ENCODE measurements around the gene RPSA. TPM values are rescaled to one million over a fixed set of nuclear protein-coding genes. Genes with fewer than 3 reads are reported as not detected.

RPSA gene
- polyA plus RNA-seq, 1 donor (not counting 4 experiments of a cell fraction or from before 2014, with no cell fraction given), result 3,195 TPM

DNA sequence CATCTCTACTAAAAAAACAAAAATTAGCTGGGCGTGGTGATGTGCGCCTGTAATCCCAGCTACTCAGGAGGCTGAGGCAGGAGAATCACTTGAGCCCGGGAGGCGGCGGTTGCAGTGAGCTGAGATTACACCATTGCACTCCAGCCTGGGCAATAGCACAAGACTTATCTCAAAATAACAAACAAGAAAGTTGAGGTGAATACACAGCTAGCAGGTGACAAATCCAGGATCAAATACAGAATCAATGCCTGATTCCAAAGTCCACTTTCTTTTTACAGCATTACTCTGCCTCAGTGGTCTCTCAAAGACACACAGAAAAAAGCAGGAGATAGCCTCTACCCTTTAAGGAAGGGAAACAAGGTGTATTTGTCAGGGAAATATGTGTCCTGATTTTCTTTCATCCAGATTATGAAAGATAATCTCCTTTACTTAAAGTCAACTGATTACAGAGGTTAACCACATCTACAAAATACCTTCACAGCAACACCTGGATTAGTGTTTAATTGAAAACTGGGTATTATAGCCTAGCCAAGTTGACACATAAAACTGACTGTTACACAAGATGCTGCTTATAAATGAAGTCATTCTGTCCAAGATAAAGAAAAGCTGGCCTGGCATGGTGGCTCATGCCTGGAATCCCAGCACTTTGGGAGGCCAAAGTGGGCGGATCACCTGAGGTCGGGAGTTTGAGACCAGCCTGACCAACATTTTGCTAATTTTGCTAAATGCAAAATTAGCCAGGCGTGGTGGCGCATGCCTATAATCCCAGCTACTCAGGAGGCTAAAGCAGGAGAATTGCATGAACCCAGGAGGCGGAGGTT, 27.4 kb upstream of the RPSA start:
- H3K4me1 ChIP-seq (ENCODE audit: control insufficient read depth, extremely low read depth, insufficient read depth, low read length), result peaks cover 4% of the 10 kb centered on the region
- no peaks in the 10 kb centered on the region for H3K9me3 ChIP-seq (ENCODE audit: control insufficient read depth, low read depth, low read length)
- dilution Hi-C loops (cut with MboI; ENCODE audit: extremely low pct_ligation_motif_present, low sequenced_read_pairs), result no loop called here
- TF ChIP-seq EZH2 (IDR thresholded peaks at IDR 0.05; ENCODE audit: low read length), result no peak
- TF ChIP-seq, protein P1, sequence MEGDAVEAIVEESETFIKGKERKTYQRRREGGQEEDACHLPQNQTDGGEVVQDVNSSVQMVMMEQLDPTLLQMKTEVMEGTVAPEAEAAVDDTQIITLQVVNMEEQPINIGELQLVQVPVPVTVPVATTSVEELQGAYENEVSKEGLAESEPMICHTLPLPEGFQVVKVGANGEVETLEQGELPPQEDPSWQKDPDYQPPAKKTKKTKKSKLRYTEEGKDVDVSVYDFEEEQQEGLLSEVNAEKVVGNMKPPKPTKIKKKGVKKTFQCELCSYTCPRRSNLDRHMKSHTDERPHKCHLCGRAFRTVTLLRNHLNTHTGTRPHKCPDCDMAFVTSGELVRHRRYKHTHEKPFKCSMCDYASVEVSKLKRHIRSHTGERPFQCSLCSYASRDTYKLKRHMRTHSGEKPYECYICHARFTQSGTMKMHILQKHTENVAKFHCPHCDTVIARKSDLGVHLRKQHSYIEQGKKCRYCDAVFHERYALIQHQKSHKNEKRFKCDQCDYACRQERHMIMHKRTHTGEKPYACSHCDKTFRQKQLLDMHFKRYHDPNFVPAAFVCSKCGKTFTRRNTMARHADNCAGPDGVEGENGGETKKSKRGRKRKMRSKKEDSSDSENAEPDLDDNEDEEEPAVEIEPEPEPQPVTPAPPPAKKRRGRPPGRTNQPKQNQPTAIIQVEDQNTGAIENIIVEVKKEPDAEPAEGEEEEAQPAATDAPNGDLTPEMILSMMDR (optimal IDR thresholded peaks at IDR 0.05 in 1 of 3, IDR thresholded peaks at IDR 0.05 in 1 of 3, conservative IDR thresholded peaks at IDR 0.05 in 1 of 3; ENCODE audit: extremely low read depth in 1 of 3, insufficient read depth in 2 of 3, low read length in 3 of 3), result no peak
- H3K27ac ChIP-seq (ENCODE audit: control insufficient read depth, insufficient read depth, low read length), result no peak overlapping the region
- no peaks in the 10 kb centered on the region for H3K27me3 ChIP-seq (ENCODE audit: control insufficient read depth, extremely low read depth, insufficient read depth, low read length)
- no peaks in the 10 kb centered on the region for H3K36me3 ChIP-seq (ENCODE audit: control insufficient read depth in 2 of 2, extremely low read depth in 1 of 2, insufficient read depth in 2 of 2, low read length in 2 of 2)
- no peak overlapping the region for H3K4me3 ChIP-seq (ENCODE audit: control insufficient read depth in 2 of 3, extremely low read depth in 1 of 3, insufficient read depth in 2 of 3, low read depth in 1 of 3, low read length in 3 of 3)
- FAIRE-seq (no peak), DNase-seq (ENCODE audit: low read depth, low spot score) (no peak)
- H3K9ac ChIP-seq (ENCODE audit: control insufficient read depth, extremely low read depth, insufficient read depth, low read length), result no peak overlapping the region
- H3K79me2 ChIP-seq (ENCODE audit: control insufficient read depth, insufficient read depth, low read length), result peaks cover 3% of the 10 kb centered on the region
- no peak overlapping the region for H2AFZ ChIP-seq (ENCODE audit: control insufficient read depth, low read length)
- H3K9me1 ChIP-seq (ENCODE audit: control insufficient read depth, extremely low read depth, insufficient read depth, low read length), result no peaks in the 10 kb centered on the region
- no peak overlapping the region for H3K4me2 ChIP-seq (ENCODE audit: control insufficient read depth, extremely low read depth, insufficient read depth, low read depth, low read length)
- no peaks in the 10 kb centered on the region for H4K20me1 ChIP-seq (ENCODE audit: control insufficient read depth, extremely low read depth, insufficient read depth, low read length)

DNA sequence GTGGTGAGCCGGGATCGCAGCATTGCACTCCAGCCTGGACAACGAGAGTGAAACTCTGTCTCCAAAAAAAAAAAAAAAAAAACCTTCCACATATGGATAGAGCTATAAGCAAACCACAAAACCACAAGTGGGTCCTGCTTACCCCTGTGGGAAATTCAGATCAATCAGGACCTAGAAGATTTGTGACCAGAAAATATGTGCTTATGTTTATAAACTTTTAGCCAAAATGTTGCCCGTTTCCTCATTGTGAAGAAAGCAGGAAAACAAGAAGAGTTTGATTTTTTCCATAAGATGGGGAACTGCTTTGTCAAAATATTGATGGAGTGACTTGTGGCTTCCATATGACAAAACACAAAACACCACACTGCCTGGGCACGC, 26.8 kb upstream of the RPSA start:
- FAIRE-seq, result no peak
- no peak overlapping the region for H3K9ac ChIP-seq (ENCODE audit: control insufficient read depth, extremely low read depth, insufficient read depth, low read length)
- H3K36me3 ChIP-seq (ENCODE audit: control insufficient read depth in 2 of 2, extremely low read depth in 1 of 2, insufficient read depth in 2 of 2, low read length in 2 of 2), result no peaks in the 10 kb centered on the region
- H3K4me3 ChIP-seq (ENCODE audit: control insufficient read depth in 2 of 3, extremely low read depth in 1 of 3, insufficient read depth in 2 of 3, low read depth in 1 of 3, low read length in 3 of 3), result no peak overlapping the region
- no peaks in the 10 kb centered on the region for H4K20me1 ChIP-seq (ENCODE audit: control insufficient read depth, extremely low read depth, insufficient read depth, low read length)
- no peak for DNase-seq (ENCODE audit: low read depth, low spot score)
- H3K27ac ChIP-seq (ENCODE audit: control insufficient read depth, insufficient read depth, low read length), result no peak overlapping the region
- peaks cover 9% of the 10 kb centered on the region for H3K79me2 ChIP-seq (ENCODE audit: control insufficient read depth, insufficient read depth, low read length)
- no peaks in the 10 kb centered on the region for H3K9me3 ChIP-seq (ENCODE audit: control insufficient read depth, low read depth, low read length)
- dilution Hi-C loops (cut with MboI; ENCODE audit: extremely low pct_ligation_motif_present, low sequenced_read_pairs), result no loop called here
- H2AFZ ChIP-seq (ENCODE audit: control insufficient read depth, low read length), result no peak overlapping the region
- H3K4me1 ChIP-seq (ENCODE audit: control insufficient read depth, extremely low read depth, insufficient read depth, low read length), result peaks cover 8% of the 10 kb centered on the region
- H3K9me1 ChIP-seq (ENCODE audit: control insufficient read depth, extremely low read depth, insufficient read depth, low read length), result no peaks in the 10 kb centered on the region
- TF ChIP-seq, protein P1 (optimal IDR thresholded peaks at IDR 0.05 in 1 of 3, IDR thresholded peaks at IDR 0.05 in 1 of 3, conservative IDR thresholded peaks at IDR 0.05 in 1 of 3; ENCODE audit: extremely low read depth in 1 of 3, insufficient read depth in 2 of 3, low read length in 3 of 3), result no peak
- no peak for TF ChIP-seq EZH2 (IDR thresholded peaks at IDR 0.05; ENCODE audit: low read length)
- H3K4me2 ChIP-seq (ENCODE audit: control insufficient read depth, extremely low read depth, insufficient read depth, low read depth, low read length), result no peak overlapping the region
- no peaks in the 10 kb centered on the region for H3K27me3 ChIP-seq (ENCODE audit: control insufficient read depth, extremely low read depth, insufficient read depth, low read length)
